GM18505 (cell line): ENCODE measurements around the gene MINDY2.
"Not testable (repeated sequence)": the region's sequence is repeated elsewhere in the genome, so short reads cannot be mapped to it uniquely, and the experiment has no call there.

Experiments
- ATAC-seq: cut with Tn5 transposase; IDR thresholded peaks from one replicate; pipeline ENCODE4 v1.9.1; 2021; ENCODE audit not compliant: unreplicated experiment
- POLR2A ChIP-seq: IDR thresholded peaks from 4 replicates; pipeline ENCODE4 v1.6.1; 2011; ENCODE audit warnings: borderline replicate concordance; ENCODE audit not compliant: insufficient read depth, insufficient read length; ENCODE audit errors: extremely low read depth

MINDY2 gene

GRCh38 chr15:58762731-58763130 is 8.4 kb upstream of the MINDY2 start:
- no peak for TF ChIP-seq POLR2A
- no peak for ATAC-seq

- no peak for ATAC-seq
- no peak for TF ChIP-seq POLR2A
These were observed 6.6 kb upstream of the MINDY2 start for GRCh38 chr15:58764468-58764867.

- ATAC-seq, result no peak
- TF ChIP-seq POLR2A, result no peak
These were observed 4.8 kb upstream of the MINDY2 start for GRCh38 chr15:58766290-58766689.

GRCh38 chr15:58768601-58769004 is 2.5 kb upstream of the MINDY2 start:
- ATAC-seq, result not testable (repeated sequence)

GRCh38 chr15:58770519-58770856 is 614 bp upstream of the MINDY2 start:
- no peak for TF ChIP-seq POLR2A
- ATAC-seq, result peak; percentile 8

- no peak for TF ChIP-seq POLR2A
- peak; percentile 6 for ATAC-seq
These were observed 634 bp downstream of the MINDY2 start for GRCh38 chr15:58771621-58772250.

GRCh38 chr15:58773024-58773423 is 1.9 kb downstream of the MINDY2 start:
- no peak for ATAC-seq
- TF ChIP-seq POLR2A, result no peak

GRCh38 chr15:58775402-58775801 is 4.3 kb downstream of the MINDY2 start:
- no peak for TF ChIP-seq POLR2A
- no peak for ATAC-seq

- peak; percentile 56 for ATAC-seq
- no peak for TF ChIP-seq POLR2A
These were observed 6.0 kb downstream of the MINDY2 start for GRCh38 chr15:58777107-58777506.

- TF ChIP-seq POLR2A, result no peak
- no peak for ATAC-seq
These were observed 8.5 kb downstream of the MINDY2 start for GRCh38 chr15:58779554-58779953.

- no peak for ATAC-seq
- TF ChIP-seq POLR2A, result no peak
These were observed 14.3 kb downstream of the MINDY2 start for GRCh38 chr15:58785355-58785754.

GRCh38 chr15:58788056-58788710 is 17.1 kb downstream of the MINDY2 start:
- no peak for ATAC-seq

GRCh38 chr15:58793862-58794261 is 22.8 kb downstream of the MINDY2 start:
- no peak for TF ChIP-seq POLR2A
- ATAC-seq, result no peak

More at GRCh38 chr15:58788056-58788710, 17.1 kb downstream of the MINDY2 start:
- no peak for TF ChIP-seq POLR2A

GRCh38 chr15:58795825-58796224 is 24.7 kb downstream of the MINDY2 start:
- TF ChIP-seq POLR2A, result no peak
- no peak for ATAC-seq
